ENCODE measurements around the gene CAMSAP3.

GRCh38 chr19:7552781-7553180 is 42.9 kb upstream of the CAMSAP3 start:
- TF ChIP-seq EZH2 (optimal IDR thresholded peaks at IDR 0.05; ENCODE audit: low read depth, low read length) (no peak), CTCF (IDR thresholded peaks at IDR 0.05; ENCODE audit: low read length) (no peak), EZH2phosphoT487 (IDR thresholded peaks at IDR 0.05; ENCODE audit: low read length) (no peak)

Measured in MM.1S (cell line).